Measurements from ENCODE around the gene FAM83E.
A peak's percentile ranks its signal among the peaks of the same experiment; 100 is the strongest.

Gene FAM83E

GRCh38 chr19:48627865-48628314 lies 13.0 kb upstream of the FAM83E start:
- no peak for DNase-seq

- DNase-seq = no peak
These were observed 12.5 kb upstream of the FAM83E start for GRCh38 chr19:48627201-48627864.

DNA sequence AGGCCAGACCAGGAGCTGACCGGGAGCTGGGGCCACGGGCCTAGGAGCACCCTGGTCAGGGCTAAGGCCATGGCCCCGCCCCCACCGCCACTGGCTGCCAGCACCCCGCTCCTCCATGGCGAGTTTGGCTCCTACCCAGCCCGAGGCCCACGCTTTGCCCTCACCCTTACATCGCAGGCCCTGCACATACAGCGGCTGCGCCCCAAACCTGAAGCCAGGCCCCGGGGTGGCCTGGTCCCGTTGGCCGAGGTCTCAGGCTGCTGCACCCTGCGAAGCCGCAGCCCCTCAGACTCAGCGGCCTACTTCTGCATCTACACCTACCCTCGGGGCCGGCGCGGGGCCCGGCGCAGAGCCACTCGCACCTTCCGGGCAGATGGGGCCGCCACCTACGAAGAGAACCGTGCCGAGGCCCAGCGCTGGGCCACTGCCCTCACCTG lies 11.0 kb upstream of the FAM83E start:
- DNase-seq = no peak

DNA sequence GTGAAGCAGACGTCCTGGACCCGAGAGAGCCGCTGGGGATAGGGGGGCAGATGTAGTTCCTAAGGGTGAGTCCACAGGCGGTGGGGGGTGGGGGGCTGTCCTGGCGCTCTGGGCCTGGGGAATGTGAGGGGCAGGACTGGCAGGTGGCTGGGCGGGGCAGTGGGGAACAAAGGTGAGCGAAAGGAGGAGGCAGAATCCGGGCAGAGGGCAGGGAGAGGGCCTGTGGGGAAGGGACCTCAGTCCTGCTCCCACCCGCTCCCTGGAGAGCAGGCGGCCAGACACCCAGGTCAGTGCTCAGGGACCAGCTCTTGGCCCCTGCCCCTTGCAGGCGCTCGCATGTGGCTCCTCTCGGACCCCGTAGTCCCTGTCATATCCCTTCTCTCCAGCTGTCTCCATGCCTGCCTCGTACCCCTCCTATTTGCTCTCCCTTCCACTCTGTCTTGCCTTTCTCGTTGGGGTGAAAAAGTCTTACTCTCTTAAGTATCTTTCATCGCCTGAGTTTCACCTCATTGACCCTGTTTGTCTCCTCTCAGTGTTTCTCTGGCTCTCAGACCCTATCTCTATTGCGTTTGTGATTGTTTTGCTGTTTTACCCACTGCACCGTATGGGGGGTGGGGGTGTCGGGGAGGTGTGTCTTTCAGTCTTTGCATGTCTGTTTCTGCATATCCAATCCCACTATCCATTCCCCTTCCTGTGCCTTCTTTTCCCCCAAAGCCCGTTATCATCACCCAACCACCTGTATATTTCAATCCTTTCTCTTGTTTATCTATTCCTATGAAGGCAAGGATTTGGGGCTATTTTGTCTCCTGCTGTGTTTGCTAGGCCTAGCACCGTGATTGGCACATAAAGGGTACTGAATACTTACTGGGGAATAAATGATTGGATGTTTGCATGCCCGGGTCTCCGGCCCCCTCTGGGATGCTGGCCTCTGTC lies 10.2 kb upstream of the FAM83E start:
- DNase-seq = no peak

- DNase-seq = peak; percentile 97
These were observed 9.3 kb upstream of the FAM83E start for GRCh38 chr19:48624067-48624594.

- DNase-seq = peak; percentile 45
These were observed 8.7 kb upstream of the FAM83E start for GRCh38 chr19:48623556-48624066.

GRCh38 chr19:48619692-48620585 lies 5.1 kb upstream of the FAM83E start:
- no peak for DNase-seq

GRCh38 chr19:48618916-48619691 lies 4.2 kb upstream of the FAM83E start, which contains the start of the genes RPL18 and SPHK2:
RPL18 (minus strand) TSS chr19:48619178; CDS start chr19:48619143, 35 bp downstream.
SPHK2 (plus strand) TSS chr19:48619506; CDS start chr19:48620515, 1,009 bp downstream.
- DNase-seq = peak; percentile 99

GRCh38 chr19:48618278-48618915 lies 3.5 kb upstream of the FAM83E start:
- DNase-seq = peak; percentile 42

GRCh38 chr19:48617146-48617937 lies 2.5 kb upstream of the FAM83E start:
- no peak for DNase-seq

GRCh38 chr19:48616491-48617056 lies 1.7 kb upstream of the FAM83E start:
- no peak for DNase-seq

- no peak for DNase-seq
These were observed 1.2 kb upstream of the FAM83E start for GRCh38 chr19:48616041-48616436.

- no peak for DNase-seq
These were observed 560 bp upstream of the FAM83E start for GRCh38 chr19:48615231-48616040.

GRCh38 chr19:48613852-48614435 lies 932 bp downstream of the FAM83E start:
- no peak for DNase-seq

- DNase-seq = no peak
These were observed 1.6 kb downstream of the FAM83E start for GRCh38 chr19:48613024-48613851.

- no peak for DNase-seq
These were observed 3.0 kb downstream of the FAM83E start for GRCh38 chr19:48611872-48612271.

DNA sequence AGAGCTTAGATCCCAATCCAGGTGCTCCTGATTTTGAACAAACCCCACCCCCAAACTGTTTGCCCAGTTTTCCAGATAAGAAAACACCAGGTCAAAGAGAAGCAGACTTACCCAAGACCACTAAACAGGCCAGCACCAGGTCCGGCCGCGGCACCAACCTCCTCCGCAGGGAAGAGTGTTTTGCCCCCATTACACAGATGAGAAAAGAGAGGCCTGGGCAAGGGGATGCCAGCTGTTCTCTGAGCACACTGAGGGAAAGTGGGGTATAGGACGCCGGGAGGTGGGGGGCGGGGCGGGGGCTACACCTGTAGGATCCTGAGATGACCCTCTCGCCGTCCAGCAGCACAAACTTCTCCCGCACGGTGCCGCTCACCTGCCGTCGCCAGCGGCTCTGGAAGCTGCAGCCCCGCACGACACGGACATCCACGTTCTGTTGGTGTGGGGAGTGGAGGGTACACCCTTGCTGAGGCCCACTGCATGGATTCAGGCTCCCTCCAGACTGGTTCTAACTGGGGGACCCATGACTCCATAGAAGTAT lies 5.2 kb downstream of the FAM83E start:
- DNase-seq = no peak
